ENCODE data around the gene SMYD3.

- TF ChIP-seq REST (IDR thresholded peaks at IDR 0.05) (no peak), POLR2A (IDR thresholded peaks at IDR 0.05; ENCODE audit: low read length) (no peak), FOSL2 (IDR thresholded peaks at IDR 0.05) (no peak), FOSL2 (CRISPR knock-in tag; IDR thresholded peaks at IDR 0.05) (no peak)
These were observed 744.6 kb downstream of the SMYD3 start for GRCh38 chr1:245762396-245762910.
